ENCODE data around the gene OBSL1. TPM values are rescaled to one million over a fixed set of nuclear protein-coding genes. Genes with fewer than 3 reads are reported as not detected.

OBSL1 gene
- total RNA-seq, 1 experiment from 2014 or later = not detected

DNA sequence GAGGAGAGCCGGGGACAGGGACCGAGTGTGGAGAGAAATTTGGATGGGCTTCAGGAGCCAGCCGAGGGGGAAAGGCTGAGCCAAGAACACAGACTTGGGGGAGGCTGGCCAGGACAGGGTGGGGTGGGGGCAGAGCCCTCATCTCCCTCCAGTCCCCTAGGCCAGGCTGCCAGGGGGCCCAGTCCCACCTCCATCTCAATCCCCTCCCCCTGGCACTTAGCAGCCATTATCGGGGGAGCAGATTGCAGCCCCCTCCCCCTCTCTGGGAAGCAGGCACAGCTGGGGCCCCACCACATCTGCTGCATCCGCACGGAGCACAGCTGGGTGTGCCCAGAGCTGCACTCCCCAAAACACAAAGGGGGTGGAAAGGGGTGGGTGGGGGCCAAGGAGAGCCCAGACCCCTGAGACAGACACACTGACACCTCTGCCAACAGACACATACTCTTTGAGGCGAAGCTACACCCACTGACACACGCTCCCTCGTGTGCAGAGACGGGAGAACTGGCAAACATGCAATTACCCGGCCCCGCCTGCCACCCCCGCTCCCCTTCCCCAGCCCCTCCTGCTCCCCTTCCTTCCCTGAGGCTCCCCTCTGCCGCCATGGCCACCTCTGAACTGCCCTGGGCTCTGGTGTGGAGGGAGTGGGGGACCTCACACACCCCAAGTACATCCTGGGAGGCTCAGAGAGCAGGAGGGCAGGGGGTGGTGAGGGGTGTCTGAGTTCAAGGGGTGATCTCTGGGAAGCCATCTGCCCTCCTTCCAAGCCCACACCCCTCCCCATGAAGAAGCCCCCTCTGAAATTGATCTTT is 62.2 kb downstream of the OBSL1 start:
- H3K9ac ChIP-seq (ENCODE audit: low read length) = no peak overlapping the region
- H3K4me3 ChIP-seq (ENCODE audit: low read length) = no peak overlapping the region
- H3K27me3 ChIP-seq (ENCODE audit: low read length) = no peaks in the 10 kb centered on the region
- no peak for DNase-seq
- H3K27ac ChIP-seq (ENCODE audit: low read length) = no peak overlapping the region
- H2AFZ ChIP-seq (ENCODE audit: low read length) = no peak overlapping the region
- 0 out of 2 replicates have a peak, but pooled peaks cover 4% of the 10 kb centered on the region for H4K20me1 ChIP-seq (ENCODE audit: insufficient read depth, low read depth, low read length)
- no peak overlapping the region for H3K4me2 ChIP-seq (ENCODE audit: low read depth, low read length, poor library complexity, severe bottlenecking)
- no peaks in the 10 kb centered on the region for H3K9me3 ChIP-seq (ENCODE audit: low read length)
- H3K4me1 ChIP-seq (ENCODE audit: low read length) = peaks cover 29% of the 10 kb centered on the region
- no peaks in the 10 kb centered on the region for H3K36me3 ChIP-seq (ENCODE audit: insufficient read depth, low read length)
- H3K79me2 ChIP-seq (ENCODE audit: low read length) = no peaks in the 10 kb centered on the region
- H3K9me2 ChIP-seq (replicated peaks; ENCODE audit: insufficient read depth, low read length) = no peaks in the 10 kb centered on the region

- H3K9ac ChIP-seq (ENCODE audit: low read length) = no peak overlapping the region
- H3K27ac ChIP-seq (ENCODE audit: low read length) = no peak overlapping the region
- H4K20me1 ChIP-seq (ENCODE audit: insufficient read depth, low read depth, low read length) = 0 out of 2 replicates have a peak, but pooled peaks cover 4% of the 10 kb centered on the region
- no peaks in the 10 kb centered on the region for H3K9me3 ChIP-seq (ENCODE audit: low read length)
- H3K27me3 ChIP-seq (ENCODE audit: low read length) = no peaks in the 10 kb centered on the region
- no peaks in the 10 kb centered on the region for H3K36me3 ChIP-seq (ENCODE audit: insufficient read depth, low read length)
- no peak overlapping the region for H3K4me2 ChIP-seq (ENCODE audit: low read depth, low read length, poor library complexity, severe bottlenecking)
- H3K79me2 ChIP-seq (ENCODE audit: low read length) = no peaks in the 10 kb centered on the region
- H3K4me3 ChIP-seq (ENCODE audit: low read length) = no peak overlapping the region
- H3K9me2 ChIP-seq (replicated peaks; ENCODE audit: insufficient read depth, low read length) = no peaks in the 10 kb centered on the region
- H3K4me1 ChIP-seq (ENCODE audit: low read length) = peaks cover 28% of the 10 kb centered on the region
- no peak for DNase-seq
- H2AFZ ChIP-seq (ENCODE audit: low read length) = no peak overlapping the region
Measured at GRCh38 chr2:219508444-219508734, 63.0 kb downstream of the OBSL1 start.

GRCh38 chr2:219507581-219508443 is 63.5 kb downstream of the OBSL1 start:
- H3K9ac ChIP-seq (ENCODE audit: low read length) = no peak overlapping the region
- no peaks in the 10 kb centered on the region for H3K27me3 ChIP-seq (ENCODE audit: low read length)
- peaks cover 23% of the 10 kb centered on the region for H3K4me1 ChIP-seq (ENCODE audit: low read length)

DNA sequence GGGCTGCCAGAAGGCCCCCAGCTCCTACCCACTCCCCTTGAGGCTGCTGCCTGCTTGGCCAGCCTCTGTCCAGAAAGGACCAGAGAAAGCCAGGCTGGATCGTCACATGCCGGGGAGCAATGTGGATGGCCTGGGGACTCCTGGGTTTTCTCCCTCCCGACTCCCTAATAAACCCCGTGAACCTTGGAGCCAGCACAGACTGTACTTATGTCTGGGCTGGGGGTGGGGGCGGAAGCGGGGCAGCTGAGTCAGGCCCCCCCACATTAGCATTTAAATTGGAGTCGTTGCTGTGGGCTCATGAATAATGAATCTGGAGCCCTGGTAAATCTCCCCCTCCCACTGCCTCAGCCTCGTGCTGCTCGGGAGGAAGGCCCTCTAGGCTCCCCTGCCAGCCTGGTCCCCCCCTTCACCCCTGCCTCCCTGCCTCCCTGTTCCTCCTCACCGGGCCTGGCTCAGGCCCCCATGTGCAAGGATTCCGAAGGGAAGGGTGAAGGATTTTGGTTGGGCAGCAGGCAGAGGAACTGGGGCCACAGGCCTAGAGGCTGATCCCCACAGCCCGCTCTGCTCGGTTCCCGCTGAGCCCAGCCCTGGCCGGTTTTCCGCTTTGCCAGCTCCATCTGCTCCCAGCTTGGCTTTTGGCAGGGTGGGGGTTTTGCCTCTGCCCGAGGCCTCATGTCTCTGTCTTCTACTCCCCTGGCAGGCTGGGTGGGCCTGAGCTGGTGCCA is 64.4 kb downstream of the OBSL1 start:
- H3K79me2 ChIP-seq (ENCODE audit: low read length) = no peaks in the 10 kb centered on the region
- H3K4me2 ChIP-seq (ENCODE audit: low read depth, low read length, poor library complexity, severe bottlenecking) = no peak overlapping the region
- no peak overlapping the region for H3K27ac ChIP-seq (ENCODE audit: low read length)
- H4K20me1 ChIP-seq (ENCODE audit: insufficient read depth, low read depth, low read length) = 0 out of 2 replicates have a peak, but pooled peaks cover 4% of the 10 kb centered on the region
- DNase-seq = no peak
- H3K9me3 ChIP-seq (ENCODE audit: low read length) = no peaks in the 10 kb centered on the region
- H3K36me3 ChIP-seq (ENCODE audit: insufficient read depth, low read length) = no peaks in the 10 kb centered on the region
- H3K27me3 ChIP-seq (ENCODE audit: low read length) = no peaks in the 10 kb centered on the region
- H3K4me3 ChIP-seq (ENCODE audit: low read length) = no peak overlapping the region
- H2AFZ ChIP-seq (ENCODE audit: low read length) = no peak overlapping the region
- H3K4me1 ChIP-seq (ENCODE audit: low read length) = peaks cover 14% of the 10 kb centered on the region
- H3K9me2 ChIP-seq (replicated peaks; ENCODE audit: insufficient read depth, low read length) = no peaks in the 10 kb centered on the region
- no peak overlapping the region for H3K9ac ChIP-seq (ENCODE audit: low read length)

More at GRCh38 chr2:219507581-219508443, 63.5 kb downstream of the OBSL1 start:
- H3K9me3 ChIP-seq (ENCODE audit: low read length) = no peaks in the 10 kb centered on the region
- 0 out of 2 replicates have a peak, but pooled peaks cover 4% of the 10 kb centered on the region for H4K20me1 ChIP-seq (ENCODE audit: insufficient read depth, low read depth, low read length)
- H3K27ac ChIP-seq (ENCODE audit: low read length) = no peak overlapping the region
- no peak for DNase-seq
- H3K36me3 ChIP-seq (ENCODE audit: insufficient read depth, low read length) = no peaks in the 10 kb centered on the region
- H3K9me2 ChIP-seq (replicated peaks; ENCODE audit: insufficient read depth, low read length) = no peaks in the 10 kb centered on the region
- no peak overlapping the region for H3K4me3 ChIP-seq (ENCODE audit: low read length)
- H2AFZ ChIP-seq (ENCODE audit: low read length) = no peak overlapping the region
- no peaks in the 10 kb centered on the region for H3K79me2 ChIP-seq (ENCODE audit: low read length)
- no peak overlapping the region for H3K4me2 ChIP-seq (ENCODE audit: low read depth, low read length, poor library complexity, severe bottlenecking)

GRCh38 chr2:219506153-219506801 is 65.1 kb downstream of the OBSL1 start:
- Histone ChIP-seq H3K9me3 (ENCODE audit: low read length) (no peaks in the 10 kb centered on the region), H3K9ac (ENCODE audit: low read length) (no peak overlapping the region), H4K20me1 (ENCODE audit: insufficient read depth, low read depth, low read length) (0 out of 2 replicates have a peak, but pooled peaks cover 4% of the 10 kb centered on the region), H3K27me3 (ENCODE audit: low read length) (no peaks in the 10 kb centered on the region), H3K4me1 (ENCODE audit: low read length) (peaks cover 7% of the 10 kb centered on the region), H2AFZ (ENCODE audit: low read length) (no peak overlapping the region), H3K79me2 (ENCODE audit: low read length) (no peaks in the 10 kb centered on the region), H3K36me3 (ENCODE audit: insufficient read depth, low read length) (no peaks in the 10 kb centered on the region), H3K4me3 (ENCODE audit: low read length) (no peak overlapping the region), H3K9me2 (replicated peaks; ENCODE audit: insufficient read depth, low read length) (no peaks in the 10 kb centered on the region), H3K4me2 (ENCODE audit: low read depth, low read length, poor library complexity, severe bottlenecking) (no peak overlapping the region), H3K27ac (ENCODE audit: low read length) (no peak overlapping the region)
- no peak for DNase-seq

- Histone ChIP-seq H3K4me3 (ENCODE audit: low read length) (no peak overlapping the region), H3K4me1 (ENCODE audit: low read length) (peaks cover 3% of the 10 kb centered on the region), H3K9me3 (ENCODE audit: low read length) (no peaks in the 10 kb centered on the region), H3K27me3 (ENCODE audit: low read length) (no peaks in the 10 kb centered on the region), H4K20me1 (ENCODE audit: insufficient read depth, low read depth, low read length) (0 out of 2 replicates have a peak, but pooled peaks cover 4% of the 10 kb centered on the region), H3K36me3 (ENCODE audit: insufficient read depth, low read length) (no peaks in the 10 kb centered on the region), H3K27ac (ENCODE audit: low read length) (no peak overlapping the region), H3K9ac (ENCODE audit: low read length) (no peak overlapping the region), H2AFZ (ENCODE audit: low read length) (no peak overlapping the region), H3K9me2 (replicated peaks; ENCODE audit: insufficient read depth, low read length) (no peaks in the 10 kb centered on the region), H3K4me2 (ENCODE audit: low read depth, low read length, poor library complexity, severe bottlenecking) (no peak overlapping the region), H3K79me2 (ENCODE audit: low read length) (no peaks in the 10 kb centered on the region)
- DNase-seq = no peak
Measured at GRCh38 chr2:219505585-219505984, 65.8 kb downstream of the OBSL1 start.

DNA sequence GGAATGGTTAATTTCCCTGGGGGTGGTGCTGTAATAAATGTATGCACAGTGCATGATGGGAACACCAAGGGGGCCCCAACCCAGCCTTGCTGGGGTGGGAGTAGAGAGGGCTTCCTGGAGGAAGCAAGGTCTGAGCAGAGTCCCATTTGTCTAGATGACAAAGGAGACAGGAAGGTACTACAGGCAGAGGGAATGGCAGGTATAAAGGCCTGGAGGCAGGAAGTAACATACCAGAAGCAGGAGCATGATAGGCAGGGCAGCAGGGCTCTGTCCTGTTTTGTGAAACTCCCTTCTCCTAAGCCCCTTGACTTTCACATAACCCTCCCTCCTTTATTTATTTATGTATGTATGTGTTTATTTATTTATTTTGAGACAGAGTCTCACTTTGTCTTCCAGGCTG is 68.7 kb downstream of the OBSL1 start:
- H3K36me3 ChIP-seq (ENCODE audit: insufficient read depth, low read length) = no peaks in the 10 kb centered on the region
- no peak overlapping the region for H3K9ac ChIP-seq (ENCODE audit: low read length)
- H4K20me1 ChIP-seq (ENCODE audit: insufficient read depth, low read depth, low read length) = no peaks in the 10 kb centered on the region
- no peaks in the 10 kb centered on the region for H3K27me3 ChIP-seq (ENCODE audit: low read length)
- no peak overlapping the region for H3K27ac ChIP-seq (ENCODE audit: low read length)
- peaks cover 18% of the 10 kb centered on the region for H3K4me1 ChIP-seq (ENCODE audit: low read length)
- H3K9me2 ChIP-seq (replicated peaks; ENCODE audit: insufficient read depth, low read length) = no peaks in the 10 kb centered on the region
- no peak overlapping the region for H2AFZ ChIP-seq (ENCODE audit: low read length)
- no peak for DNase-seq
- no peak overlapping the region for H3K4me3 ChIP-seq (ENCODE audit: low read length)
- H3K4me2 ChIP-seq (ENCODE audit: low read depth, low read length, poor library complexity, severe bottlenecking) = no peak overlapping the region
- no peaks in the 10 kb centered on the region for H3K9me3 ChIP-seq (ENCODE audit: low read length)
- no peaks in the 10 kb centered on the region; the same call in 1 of the 2 replicates for H3K79me2 ChIP-seq (ENCODE audit: low read length)

Measured in Karpas-422 (cell line).